ENCODE data around the gene EP400. TPM values are rescaled to one million over a fixed set of nuclear protein-coding genes. Genes with fewer than 3 reads are reported as not detected.
"Not testable (repeated sequence)": the region's sequence is repeated elsewhere in the genome, so short reads cannot be mapped to it uniquely, and the experiment has no call there.

EP400 gene
- total RNA-seq, 1 donor from 2014 or later: 9.7 TPM

DNA sequence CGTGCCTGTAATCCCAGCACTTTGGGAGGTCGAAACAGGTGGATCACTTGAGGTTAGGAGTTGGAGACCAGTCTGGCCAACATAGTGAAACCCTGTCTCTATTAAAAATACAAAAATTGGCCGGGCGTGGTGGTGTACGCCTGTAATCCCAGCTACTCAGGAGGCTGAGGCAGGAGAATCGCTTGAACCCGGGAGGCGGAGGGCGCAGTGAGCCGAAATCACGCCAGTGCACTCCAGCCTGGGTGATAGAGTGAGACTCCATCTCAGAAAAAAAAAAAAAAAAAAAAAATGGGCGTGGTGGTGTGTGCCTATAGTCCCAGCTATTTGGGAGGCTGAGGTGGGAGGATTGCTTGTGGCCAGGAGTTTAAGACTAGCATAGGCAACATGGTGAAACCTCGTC, 4.7 kb downstream of the EP400 start:
- DNase-seq: not testable (repeated sequence)

DNA sequence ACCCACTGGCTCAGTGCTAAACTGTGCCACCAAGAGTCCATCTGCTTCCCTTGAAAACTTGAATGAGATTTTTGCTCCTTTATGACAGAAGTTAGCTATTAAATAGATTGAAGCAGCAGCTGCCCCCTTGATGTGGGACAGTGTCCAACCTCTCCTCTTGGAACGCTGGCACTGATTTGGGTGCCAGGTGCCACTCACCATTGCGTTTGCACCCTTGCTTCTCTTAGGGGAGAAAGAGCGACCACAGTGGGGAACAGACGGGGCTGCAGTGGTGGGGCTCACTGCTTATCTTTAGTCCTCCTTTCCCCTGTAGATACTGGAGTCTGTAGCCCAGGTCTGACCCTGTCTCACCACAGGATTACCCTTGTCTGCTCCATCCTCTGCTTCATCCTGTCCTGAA, 9.4 kb downstream of the EP400 start:
- no peak for DNase-seq

DNA sequence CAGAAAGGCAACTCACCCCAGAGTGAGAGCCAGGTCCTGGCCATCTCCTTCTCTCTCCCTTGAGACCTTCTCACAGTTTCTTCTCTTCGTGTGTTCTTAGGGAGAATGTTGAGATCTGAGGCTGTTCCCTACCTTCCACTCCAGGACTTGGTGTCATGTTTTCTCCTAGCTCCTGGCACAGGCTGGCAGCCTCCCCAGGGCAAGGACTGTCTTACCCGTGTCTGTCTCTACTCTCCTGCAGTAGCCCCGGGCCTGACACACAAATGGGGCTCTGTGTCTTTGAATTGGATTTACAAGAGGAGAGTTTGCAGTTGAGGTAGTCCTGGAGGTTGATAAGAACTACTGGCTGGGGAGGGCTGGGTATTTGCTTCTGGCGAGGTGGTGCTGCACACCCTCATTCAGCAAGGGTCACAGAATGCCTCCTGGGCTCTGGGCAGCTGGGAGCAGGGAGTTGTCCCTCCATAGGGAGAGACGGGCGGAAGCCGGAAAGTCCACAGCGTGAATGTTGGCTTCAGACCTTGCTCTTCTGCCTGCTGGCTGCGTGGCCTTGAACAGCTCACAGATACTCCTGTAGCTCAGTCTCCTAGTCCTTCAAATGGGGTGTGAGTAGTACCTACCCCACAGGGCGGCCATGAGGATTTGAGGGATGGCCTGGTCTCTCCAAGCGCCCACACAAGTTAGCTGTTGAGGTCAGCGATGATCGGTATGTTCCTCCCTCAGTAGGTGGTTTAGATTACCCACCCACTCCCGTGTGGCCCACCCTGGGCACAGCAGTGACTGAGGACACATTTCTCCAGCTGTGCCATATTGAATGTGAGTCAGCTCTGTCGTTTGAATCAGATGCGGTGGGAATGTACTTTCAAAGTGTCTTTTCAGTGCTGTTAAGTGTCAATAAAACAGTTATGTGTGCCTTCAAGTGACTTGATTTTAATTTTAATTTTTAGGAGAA, 10.2 kb downstream of the EP400 start:
- DNase-seq: no peak

DNA sequence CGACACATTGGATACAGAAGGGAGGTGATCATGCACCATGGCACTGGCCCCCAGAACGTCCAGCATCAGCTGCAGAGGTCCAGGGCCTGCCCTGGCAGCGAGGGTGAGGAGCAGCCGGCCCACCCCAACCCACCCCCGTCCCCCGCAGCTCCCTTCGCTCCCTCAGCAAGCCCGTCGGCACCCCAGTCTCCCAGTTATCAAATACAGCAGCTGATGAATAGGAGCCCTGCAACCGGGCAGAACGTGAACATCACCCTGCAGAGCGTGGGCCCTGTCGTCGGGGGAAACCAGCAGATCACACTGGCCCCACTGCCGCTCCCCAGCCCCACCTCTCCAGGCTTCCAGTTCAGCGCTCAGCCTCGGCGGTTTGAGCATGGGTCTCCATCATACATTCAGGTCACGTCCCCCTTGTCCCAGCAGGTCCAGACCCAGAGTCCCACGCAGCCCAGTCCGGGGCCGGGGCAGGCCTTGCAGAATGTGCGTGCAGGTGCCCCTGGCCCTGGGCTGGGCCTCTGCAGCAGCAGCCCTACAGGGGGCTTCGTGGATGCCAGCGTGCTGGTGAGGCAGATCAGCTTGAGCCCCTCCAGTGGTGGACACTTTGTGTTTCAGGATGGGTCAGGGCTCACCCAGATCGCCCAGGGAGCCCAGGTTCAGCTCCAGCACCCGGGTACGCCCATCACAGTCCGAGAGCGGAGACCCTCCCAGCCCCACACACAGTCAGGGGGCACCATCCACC, 11.0 kb downstream of the EP400 start:
- DNase-seq: not testable (repeated sequence)

DNA sequence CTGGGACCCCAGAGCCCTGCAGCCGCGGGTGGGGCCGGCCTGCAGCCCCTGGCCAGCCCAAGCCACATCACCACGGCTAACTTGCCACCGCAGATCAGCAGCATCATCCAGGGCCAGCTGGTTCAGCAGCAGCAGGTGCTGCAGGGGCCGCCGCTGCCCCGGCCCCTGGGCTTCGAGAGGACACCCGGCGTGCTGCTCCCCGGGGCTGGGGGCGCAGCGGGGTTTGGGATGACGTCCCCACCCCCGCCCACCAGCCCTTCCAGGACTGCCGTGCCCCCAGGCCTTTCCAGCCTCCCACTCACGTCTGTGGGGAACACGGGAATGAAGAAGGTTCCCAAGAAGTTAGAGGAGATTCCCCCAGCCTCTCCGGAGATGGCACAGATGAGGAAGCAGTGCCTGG, 11.6 kb downstream of the EP400 start:
- DNase-seq: not testable (repeated sequence)

DNA sequence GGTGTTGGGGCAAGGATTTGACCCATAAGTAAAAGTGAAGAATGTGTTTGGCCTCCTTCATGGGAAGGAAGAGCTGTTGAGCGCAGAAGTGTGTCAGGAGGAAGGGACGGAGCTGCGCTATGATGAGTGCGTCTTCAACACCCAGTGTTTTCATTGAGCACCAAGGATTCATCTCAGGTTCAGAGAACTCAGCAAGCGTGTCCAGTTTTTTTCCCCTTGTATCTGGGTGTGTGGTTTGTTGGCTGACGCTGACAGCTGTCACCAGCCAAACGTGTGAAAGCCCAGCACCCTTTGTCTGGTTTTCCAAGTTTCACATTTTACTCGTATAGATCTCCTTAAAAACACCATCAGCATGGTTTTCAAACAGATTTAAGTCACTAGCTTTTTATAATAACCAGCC, 12.3 kb downstream of the EP400 start:
- DNase-seq: no peak

DNA sequence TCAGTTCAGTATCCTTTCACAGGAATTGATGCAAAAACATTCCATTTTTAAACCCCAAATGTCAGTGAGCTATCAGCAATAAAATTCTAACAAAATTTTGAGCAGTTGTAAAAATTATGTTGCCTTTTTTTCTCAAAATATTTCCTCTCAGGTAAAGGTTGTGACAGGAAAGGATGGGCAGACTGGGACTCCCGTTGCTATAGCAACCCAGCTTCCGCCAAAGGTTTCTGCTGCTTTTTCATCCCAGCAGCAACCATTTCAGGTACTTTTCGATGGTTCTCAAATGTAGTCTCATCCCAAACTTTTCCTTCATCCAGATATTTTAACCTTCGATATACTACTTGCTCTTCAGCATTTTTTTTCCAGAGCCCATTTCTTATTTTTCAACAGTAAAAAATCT, 13.6 kb downstream of the EP400 start:
- DNase-seq: no peak

DNA sequence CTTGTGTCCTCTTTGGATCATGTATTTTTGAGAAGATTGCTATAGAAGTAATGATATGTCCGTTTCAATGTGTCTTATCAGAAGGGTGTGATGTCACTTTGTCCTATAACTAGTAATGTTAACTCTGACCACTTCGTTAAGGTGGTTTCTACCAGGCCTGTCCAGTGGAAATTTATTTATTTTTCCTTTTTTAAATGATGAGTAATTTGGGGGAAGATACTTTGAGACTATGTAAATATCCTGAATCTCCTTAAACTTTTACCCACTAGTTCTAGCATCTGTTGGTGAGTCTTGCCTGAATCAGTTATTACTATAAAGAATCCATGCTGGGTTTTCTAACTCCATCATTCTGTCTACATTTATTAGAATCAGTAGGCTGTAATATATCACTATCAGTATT, 15.3 kb downstream of the EP400 start:
- DNase-seq: no peak

DNA sequence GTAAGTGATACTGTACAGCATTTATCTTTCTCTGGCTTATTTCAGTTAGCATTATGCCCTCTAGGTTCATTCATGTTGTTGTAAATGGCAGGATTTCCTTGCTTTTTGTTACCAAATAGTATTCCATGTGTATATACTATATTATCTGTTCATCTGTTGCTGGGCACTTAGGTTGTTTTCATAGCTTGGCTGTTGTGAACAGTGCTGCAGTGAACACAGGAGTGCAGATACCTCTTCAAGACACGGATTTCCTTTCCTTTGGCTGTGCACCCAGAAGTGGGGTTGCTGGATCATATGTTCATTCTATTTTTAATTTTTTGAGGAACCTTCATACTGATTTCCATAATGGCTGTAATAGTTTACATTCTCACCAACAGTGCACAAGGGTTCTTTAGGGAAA, 21.5 kb downstream of the EP400 start:
- no peak for DNase-seq

DNA sequence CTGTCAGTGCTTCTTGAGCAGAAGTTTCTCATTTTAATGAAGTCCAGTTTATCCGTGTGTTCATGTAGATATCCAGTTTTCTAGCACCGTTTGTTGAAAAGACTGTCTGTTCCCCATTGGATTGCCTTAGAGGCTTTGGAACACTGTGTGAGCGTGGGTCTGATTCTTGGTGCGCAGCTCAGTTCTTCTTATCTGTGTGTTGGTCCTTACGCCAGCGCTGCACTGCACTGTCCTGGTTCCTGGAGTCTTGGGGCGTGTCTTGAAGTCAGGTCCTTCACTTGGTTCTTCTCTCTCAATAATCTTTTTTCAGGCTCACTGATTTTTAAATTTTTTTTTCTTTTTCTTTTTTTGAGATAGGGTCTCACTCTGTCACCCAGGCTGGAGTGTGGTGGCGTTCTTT, 25.5 kb downstream of the EP400 start:
- DNase-seq: no peak

DNA sequence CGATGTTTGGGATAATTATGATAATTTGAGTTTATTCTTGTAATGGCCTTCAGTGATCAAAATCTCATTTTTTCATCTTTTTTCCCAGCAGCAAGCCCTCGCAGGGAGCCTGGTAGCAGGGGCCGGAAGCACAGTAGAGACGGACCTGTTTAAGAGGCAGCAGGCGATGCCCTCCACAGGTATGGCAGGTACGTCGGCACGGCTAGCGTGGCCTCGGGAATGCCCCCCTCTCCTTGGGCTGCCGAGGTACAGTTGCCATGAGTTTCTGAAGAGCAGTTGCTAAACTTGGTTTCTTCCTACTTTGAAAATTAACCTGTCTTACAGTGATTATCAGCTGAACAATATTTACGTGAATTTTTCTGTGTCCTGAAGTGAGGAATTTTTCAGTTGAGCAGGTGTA, 29.9 kb downstream of the EP400 start:
- no peak for DNase-seq

DNA sequence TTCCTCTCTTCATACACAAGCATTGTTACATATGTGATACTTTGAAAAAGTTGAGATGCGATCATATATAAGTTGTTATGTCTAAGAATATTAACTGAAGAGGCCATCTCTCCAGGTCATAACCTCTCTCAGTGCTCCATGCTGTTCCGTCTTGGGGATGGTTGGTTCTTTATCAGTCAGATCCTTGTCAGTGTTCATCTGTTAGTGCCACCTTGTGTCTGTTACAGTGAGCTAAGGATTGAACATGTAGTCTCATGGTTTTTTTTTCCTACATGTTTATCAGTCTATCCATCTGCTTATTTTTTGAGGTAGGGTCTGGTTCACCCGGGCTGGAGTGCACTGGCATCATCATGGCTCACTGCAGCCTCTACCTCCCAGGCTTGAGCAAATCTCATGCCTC, 30.5 kb downstream of the EP400 start:
- DNase-seq: peak; percentile 18

DNA sequence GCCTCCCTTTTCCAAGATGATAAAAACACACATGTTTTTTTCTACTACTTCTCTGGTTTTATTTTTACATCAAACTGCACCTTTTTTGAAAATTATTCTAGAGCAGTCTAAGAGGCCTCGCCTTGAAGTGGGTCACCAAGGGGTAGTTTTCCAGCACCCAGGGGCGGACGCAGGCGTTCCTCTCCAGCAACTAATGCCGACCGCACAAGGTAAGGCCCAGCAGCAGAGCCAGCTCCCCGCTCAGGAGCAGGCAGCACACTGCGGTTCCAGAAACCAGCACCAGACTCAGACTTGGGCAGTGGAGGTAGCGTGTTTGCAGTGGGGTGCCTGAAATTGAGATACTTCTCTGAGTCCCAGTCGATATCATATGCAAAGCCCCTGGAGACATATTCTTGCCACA, 31.6 kb downstream of the EP400 start:
- no peak for DNase-seq

DNA sequence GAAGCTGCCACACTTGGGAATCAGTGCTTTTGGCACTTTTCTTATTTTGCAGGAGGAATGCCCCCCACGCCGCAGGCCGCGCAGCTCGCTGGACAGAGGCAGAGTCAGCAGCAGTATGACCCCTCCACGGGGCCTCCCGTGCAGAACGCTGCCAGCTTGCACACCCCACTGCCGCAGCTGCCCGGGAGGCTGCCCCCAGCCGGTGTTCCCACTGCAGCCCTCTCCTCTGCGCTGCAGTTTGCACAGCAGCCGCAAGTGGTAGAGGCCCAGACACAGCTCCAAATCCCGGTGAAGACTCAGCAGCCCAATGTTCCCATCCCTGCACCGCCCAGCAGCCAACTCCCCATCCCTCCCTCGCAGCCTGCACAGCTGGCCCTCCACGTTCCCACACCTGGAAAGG, 32.3 kb downstream of the EP400 start:
- no peak for DNase-seq

DNA sequence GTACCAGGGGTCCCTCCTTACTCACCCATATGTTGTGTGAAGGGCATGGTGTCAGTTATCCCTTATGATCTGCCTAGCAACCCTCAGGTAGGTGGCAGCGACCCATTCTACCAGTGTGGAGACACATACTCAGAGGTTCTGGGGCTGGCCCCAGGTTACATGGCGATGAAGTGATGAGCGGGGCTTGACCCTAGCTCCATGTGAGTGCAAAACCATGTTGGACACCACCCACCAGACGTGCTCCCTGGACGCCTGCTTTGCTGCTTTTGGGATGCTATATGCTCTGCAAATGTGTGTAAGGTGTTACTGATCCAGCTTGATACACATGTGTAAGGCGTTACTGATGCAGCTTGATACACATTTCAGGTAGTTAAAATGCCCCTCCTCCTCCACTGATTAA, 33.3 kb downstream of the EP400 start:
- DNase-seq: no peak

DNA sequence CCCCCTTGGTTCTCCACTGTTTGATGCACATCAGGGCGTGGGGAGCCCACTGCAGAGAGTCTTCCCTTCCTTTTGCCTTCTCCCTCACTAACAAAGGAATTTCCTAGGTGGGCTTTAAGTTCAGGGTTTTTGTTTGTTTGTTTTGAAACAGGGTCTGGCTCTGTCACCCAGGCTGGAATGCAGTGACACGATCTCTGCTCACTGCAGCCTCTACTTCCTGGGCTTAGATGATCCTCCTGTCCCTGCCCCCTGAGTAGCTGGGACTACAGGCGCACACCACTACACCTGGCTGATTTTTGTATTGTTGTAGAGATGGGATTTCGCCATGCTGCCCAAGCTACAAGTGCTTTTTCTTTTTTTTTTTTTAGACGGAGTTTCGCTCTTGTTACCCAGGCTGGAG, 33.8 kb downstream of the EP400 start:
- DNase-seq: no peak

DNA sequence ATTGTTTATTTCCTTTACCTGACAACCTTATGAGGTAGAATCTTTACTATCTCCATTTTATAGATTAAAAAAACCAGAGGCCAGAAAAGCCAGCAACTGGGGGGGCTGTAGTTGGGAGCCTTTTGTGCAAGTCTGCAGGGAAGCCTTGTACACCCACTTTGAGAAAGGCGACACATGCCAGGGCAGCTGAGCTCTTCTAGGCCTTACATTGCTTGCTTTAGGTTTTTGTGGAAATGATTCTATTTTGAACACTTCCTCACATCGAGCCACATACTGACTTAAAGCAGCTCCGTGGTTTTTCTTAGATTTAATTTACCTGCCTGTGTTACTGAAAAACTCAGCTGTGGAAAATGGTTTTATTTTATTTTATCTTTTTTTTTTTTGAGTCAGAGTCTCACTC, 34.6 kb downstream of the EP400 start:
- no peak for DNase-seq

DNA sequence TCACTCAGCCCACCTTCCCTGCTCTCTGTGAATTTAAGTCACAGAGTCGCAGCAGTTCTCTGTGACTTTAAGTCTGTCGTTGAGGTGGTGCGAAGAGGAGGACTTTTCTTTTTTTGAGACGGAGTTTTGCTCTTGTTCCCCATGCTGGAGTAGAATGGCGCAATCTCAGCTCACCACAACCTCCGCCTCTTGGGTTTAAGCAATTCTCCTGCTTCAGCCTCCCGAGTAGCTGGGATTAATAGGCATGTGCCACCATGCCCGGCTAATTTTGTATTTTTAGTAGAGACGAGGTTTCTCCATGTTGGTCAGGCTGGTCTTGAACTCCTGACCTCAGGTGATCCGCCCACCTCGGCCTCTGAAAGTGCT, 35.8 kb downstream of the EP400 start:
- not testable (repeated sequence) for DNase-seq

DNA sequence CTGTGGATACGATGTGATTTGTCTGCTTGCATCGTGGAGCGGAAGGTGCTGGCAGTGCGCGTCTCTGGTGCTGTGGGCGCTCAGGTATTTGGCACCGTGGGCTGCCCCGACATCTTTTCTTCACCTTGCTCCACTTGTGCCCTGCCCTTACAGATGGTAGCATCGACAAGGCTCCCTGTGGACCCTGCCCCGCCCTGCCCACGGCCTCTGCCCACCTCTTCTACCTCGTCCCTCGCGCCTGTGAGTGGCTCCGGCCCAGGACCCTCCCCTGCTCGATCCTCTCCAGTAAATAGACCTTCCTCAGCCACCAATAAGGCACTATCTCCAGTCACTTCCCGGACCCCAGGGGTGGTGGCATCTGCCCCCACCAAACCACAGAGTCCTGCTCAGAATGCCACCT, 36.6 kb downstream of the EP400 start:
- DNase-seq: no peak

DNA sequence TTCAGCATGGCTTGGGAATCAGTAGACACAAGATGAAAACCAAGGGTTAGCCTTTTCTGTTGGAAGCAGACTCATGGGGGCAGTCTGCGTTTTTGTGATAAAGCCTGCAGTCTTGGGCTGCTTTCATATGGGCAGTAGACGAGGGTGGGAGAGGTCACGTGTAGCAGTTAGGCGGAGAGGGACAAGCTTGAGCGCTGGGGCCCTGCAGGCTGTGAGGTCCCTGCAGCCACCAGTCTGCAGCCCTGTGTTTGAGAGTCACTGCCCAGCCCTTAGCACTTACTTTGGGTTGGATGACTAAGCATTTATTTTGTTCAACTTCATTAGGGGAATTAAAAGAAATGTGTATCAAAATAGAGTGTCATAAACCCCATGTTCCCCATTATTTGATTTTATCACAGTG, 37.2 kb downstream of the EP400 start:
- no peak for DNase-seq

DNA sequence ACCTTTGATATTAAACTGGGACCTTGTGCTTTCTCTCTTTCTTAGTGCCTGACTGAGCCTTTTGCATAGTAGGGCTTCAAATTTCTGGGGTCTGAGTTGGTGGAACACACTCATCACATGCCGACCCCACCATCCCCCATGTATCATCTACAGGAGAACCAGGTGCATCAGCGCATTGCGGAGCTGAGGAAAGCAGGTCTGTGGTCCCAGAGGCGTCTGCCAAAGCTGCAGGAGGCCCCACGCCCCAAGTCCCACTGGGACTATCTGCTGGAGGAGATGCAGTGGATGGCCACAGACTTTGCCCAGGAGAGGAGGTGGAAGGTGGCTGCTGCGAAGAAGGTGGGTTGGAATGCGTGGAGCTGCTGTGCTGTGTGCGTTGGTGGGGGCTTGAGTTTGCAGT, 37.8 kb downstream of the EP400 start:
- DNase-seq: no peak

DNA sequence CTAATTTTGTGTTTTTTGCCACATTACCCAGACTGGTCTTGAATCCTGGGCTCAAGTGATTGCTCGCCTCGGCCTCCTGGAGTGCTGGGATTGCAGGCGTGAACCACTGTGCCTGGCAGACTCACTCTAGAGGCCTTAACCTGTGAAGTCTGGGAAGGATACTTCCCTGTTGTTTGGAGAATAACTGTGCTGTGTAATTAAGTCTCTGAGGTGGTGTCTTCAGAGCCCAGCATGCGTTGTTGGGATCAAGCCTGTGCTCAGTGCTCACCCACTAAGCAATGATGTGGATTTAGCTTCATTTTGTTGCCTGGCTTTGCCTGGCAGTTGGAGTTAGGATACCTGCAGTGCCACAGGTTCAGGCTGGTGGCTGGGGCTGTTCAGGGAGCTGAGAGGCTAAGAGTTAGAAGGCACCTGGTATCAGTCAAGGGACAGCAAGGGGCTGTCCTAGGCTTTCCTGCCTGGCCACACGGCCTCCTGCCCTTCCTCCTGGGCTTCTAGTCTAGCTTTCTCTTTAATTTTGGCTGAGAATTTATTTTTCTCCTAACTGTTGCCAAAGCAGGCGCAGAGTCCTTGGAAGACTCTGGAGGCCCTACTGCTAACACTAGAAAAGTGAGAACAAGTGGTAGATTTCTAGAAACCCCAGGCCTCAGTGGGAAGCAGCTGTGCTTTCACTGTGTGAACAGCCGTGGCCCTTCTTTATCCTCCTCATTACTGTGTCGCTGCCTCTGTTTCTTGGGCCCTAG, 38.5 kb downstream of the EP400 start:
- no peak for DNase-seq

DNA sequence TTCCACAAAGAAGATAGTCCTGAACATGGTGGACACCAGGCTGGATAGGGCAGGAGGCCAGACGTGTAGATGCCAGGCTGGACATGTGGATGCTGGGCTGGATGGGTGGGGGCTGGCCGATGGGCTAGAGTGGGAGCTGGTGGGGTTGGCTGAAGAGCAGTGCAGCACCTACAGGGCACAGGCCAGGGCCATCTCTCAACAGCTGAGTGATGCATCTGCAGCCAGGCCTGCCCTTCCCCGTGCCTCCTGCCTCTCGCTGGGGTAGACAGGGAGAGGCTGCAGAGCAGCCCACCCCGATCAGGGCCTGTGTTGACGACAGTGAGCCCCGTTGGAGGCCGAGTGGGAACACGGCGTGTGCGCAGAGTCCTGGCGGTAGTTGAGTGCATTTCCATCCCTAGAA, 39.3 kb downstream of the EP400 start:
- no peak for DNase-seq

Measured in dermis blood vessel endothelial cell (primary cell).